ENCODE data around the gene CASZ1. TPM values are rescaled to one million over a fixed set of nuclear protein-coding genes. Genes with fewer than 3 reads are reported as not detected.
A peak's percentile ranks its signal among the peaks of the same experiment; 100 is the strongest.

CASZ1 gene
- total RNA-seq, 6 experiments from 2014 or later, result 0.14 to 0.67 (median 0.43) TPM

- H3K4me3 Mint-ChIP-seq, result no peak overlapping the region
- peaks cover 34% of the 10 kb centered on the region for H3K27me3 Mint-ChIP-seq (ENCODE audit: insufficient read depth)
- H3K27ac Mint-ChIP-seq, result no peak overlapping the region
- TF ChIP-seq, protein P1, sequence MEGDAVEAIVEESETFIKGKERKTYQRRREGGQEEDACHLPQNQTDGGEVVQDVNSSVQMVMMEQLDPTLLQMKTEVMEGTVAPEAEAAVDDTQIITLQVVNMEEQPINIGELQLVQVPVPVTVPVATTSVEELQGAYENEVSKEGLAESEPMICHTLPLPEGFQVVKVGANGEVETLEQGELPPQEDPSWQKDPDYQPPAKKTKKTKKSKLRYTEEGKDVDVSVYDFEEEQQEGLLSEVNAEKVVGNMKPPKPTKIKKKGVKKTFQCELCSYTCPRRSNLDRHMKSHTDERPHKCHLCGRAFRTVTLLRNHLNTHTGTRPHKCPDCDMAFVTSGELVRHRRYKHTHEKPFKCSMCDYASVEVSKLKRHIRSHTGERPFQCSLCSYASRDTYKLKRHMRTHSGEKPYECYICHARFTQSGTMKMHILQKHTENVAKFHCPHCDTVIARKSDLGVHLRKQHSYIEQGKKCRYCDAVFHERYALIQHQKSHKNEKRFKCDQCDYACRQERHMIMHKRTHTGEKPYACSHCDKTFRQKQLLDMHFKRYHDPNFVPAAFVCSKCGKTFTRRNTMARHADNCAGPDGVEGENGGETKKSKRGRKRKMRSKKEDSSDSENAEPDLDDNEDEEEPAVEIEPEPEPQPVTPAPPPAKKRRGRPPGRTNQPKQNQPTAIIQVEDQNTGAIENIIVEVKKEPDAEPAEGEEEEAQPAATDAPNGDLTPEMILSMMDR (IDR thresholded peaks at IDR 0.05), result no peak
- no peaks in the 10 kb centered on the region for H3K4me1 Mint-ChIP-seq (ENCODE audit: low read depth)
- peak; percentile 30 for DNase-seq
- H3K9me3 Mint-ChIP-seq, result no peaks in the 10 kb centered on the region
- no peaks in the 10 kb centered on the region for H3K36me3 Mint-ChIP-seq (ENCODE audit: low read depth)
Observed at GRCh38 chr1:10754568-10755329, 41.7 kb downstream of the CASZ1 start.

GRCh38 chr1:10753299-10753698, 43.1 kb downstream of the CASZ1 start:
- Mint-ChIP-seq H3K36me3 (ENCODE audit: low read depth) (no peaks in the 10 kb centered on the region), H3K9me3 (no peaks in the 10 kb centered on the region), H3K27me3 (ENCODE audit: insufficient read depth) (peaks cover 40% of the 10 kb centered on the region), H3K4me3 (no peak overlapping the region), H3K27ac (no peak overlapping the region), H3K4me1 (ENCODE audit: low read depth) (no peaks in the 10 kb centered on the region)
- no peak for DNase-seq
- TF ChIP-seq, protein P1 (IDR thresholded peaks at IDR 0.05), result no peak

- TF ChIP-seq, protein P1 (IDR thresholded peaks at IDR 0.05), result no peak
- no peaks in the 10 kb centered on the region for H3K36me3 Mint-ChIP-seq (ENCODE audit: low read depth)
- H3K27me3 Mint-ChIP-seq (ENCODE audit: insufficient read depth), result peaks cover 46% of the 10 kb centered on the region
- no peak overlapping the region for H3K4me3 Mint-ChIP-seq
- no peaks in the 10 kb centered on the region for H3K4me1 Mint-ChIP-seq (ENCODE audit: low read depth)
- no peak overlapping the region for H3K27ac Mint-ChIP-seq
- no peak for DNase-seq
- no peaks in the 10 kb centered on the region for H3K9me3 Mint-ChIP-seq
Observed at GRCh38 chr1:10751561-10752085, 44.8 kb downstream of the CASZ1 start.

DNA sequence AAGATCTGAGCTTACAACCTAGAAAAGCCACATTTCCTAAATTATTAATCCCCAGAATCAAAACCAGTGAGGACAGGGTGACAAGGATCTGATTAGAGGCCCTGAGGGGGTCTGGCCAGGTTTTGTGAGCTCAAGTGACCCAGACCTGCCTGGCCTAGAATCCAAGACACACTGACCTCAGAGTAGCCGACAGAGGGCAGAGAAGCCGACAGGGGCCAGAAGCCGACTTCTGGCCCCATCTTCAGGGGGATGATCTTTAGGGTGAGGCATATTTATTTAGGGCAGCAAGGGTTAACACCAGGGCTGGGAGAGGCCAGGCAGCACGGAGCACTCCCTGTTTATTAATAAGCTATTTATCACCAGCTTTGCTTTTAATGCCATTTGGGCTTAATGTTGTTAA, 45.3 kb downstream of the CASZ1 start:
- H3K27ac Mint-ChIP-seq, result no peak overlapping the region
- H3K9me3 Mint-ChIP-seq, result no peaks in the 10 kb centered on the region
- H3K4me1 Mint-ChIP-seq (ENCODE audit: low read depth), result no peaks in the 10 kb centered on the region
- no peaks in the 10 kb centered on the region for H3K36me3 Mint-ChIP-seq (ENCODE audit: low read depth)
- DNase-seq, result no peak
- TF ChIP-seq, protein P1 (IDR thresholded peaks at IDR 0.05), result no peak
- peaks cover 50% of the 10 kb centered on the region for H3K27me3 Mint-ChIP-seq (ENCODE audit: insufficient read depth)
- no peak overlapping the region for H3K4me3 Mint-ChIP-seq

DNA sequence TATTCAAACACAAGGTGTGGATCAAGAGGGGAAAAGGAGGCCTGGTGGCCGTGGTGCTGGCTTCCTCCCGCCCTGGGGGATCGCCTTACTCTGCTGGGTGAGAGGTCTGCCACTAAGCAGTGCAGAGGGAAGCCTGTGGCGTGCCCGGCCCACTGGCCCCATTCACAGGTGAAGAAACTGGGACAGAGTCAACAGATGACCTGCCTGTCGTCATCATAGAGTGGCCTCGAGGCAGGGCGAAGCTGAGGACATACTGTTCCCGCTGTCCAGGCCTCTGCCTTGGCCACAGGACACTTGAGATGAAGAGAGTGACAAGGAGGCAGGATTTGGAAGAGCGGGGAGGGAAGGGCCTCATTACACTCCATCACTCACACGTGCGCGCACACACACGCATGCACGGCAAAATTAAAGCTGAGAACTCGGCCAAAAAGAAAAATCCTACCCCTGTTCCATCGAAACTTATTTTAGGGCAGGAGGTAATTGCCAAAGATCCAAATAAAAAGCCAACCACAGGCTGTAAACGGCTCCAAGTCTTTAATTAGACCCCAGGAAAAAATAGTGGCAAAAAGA, 50.5 kb downstream of the CASZ1 start:
- TF ChIP-seq, protein P1 (IDR thresholded peaks at IDR 0.05), result no peak
- Mint-ChIP-seq H3K27ac (no peak overlapping the region), H3K4me3 (no peak overlapping the region), H3K9me3 (no peaks in the 10 kb centered on the region), H3K27me3 (ENCODE audit: insufficient read depth) (peaks cover 68% of the 10 kb centered on the region), H3K4me1 (ENCODE audit: low read depth) (no peaks in the 10 kb centered on the region), H3K36me3 (ENCODE audit: low read depth) (no peaks in the 10 kb centered on the region)
- no peak for DNase-seq
